NCI-H345 (cell line): Measurements from ENCODE around the gene SAYSD1.

Experiments used
- DNase-seq: peaks from one replicate; lab custom pipeline; 2025; lab: John Stamatoyannopoulos, UW

SAYSD1 gene

GRCh38 chr6:39058471-39059147 lies 56.4 kb downstream of the SAYSD1 start:
- DNase-seq, result no peak

GRCh38 chr6:39057251-39058155 lies 57.5 kb downstream of the SAYSD1 start:
- no peak for DNase-seq

- DNase-seq, result no peak
Measured at GRCh38 chr6:39056681-39057080, 58.3 kb downstream of the SAYSD1 start.

- DNase-seq, result no peak
Measured at GRCh38 chr6:39056191-39056590, 58.8 kb downstream of the SAYSD1 start.

- no peak for DNase-seq
Measured at GRCh38 chr6:39055661-39056060, 59.3 kb downstream of the SAYSD1 start.

GRCh38 chr6:39054577-39055142 lies 60.3 kb downstream of the SAYSD1 start:
- DNase-seq, result no peak
